ENCODE measurements around the gene KCNH6.

KCNH6 gene

GRCh38 chr17:63490329-63490728 is 32.8 kb upstream of the KCNH6 start:
- no peak overlapping the region for H3K4me3 ChIP-seq (ENCODE audit: low read length)
- no peak for DNase-seq (ENCODE audit: low read depth)
- TF ChIP-seq CTCF (conservative IDR thresholded peaks at IDR 0.05; ENCODE audit: low read length), result no peak

GRCh38 chr17:63490858-63491400 is 32.2 kb upstream of the KCNH6 start:
- no peak for DNase-seq (ENCODE audit: low read depth)
- TF ChIP-seq CTCF (conservative IDR thresholded peaks at IDR 0.05; ENCODE audit: low read length), result no peak
- H3K4me3 ChIP-seq (ENCODE audit: low read length), result no peak overlapping the region

GRCh38 chr17:63491413-63491812 is 31.7 kb upstream of the KCNH6 start:
- TF ChIP-seq CTCF (conservative IDR thresholded peaks at IDR 0.05; ENCODE audit: low read length), result no peak
- no peak for DNase-seq (ENCODE audit: low read depth)
- no peak overlapping the region for H3K4me3 ChIP-seq (ENCODE audit: low read length)

- no peak for TF ChIP-seq CTCF (conservative IDR thresholded peaks at IDR 0.05; ENCODE audit: low read length)
- DNase-seq (ENCODE audit: low read depth), result no peak
- H3K4me3 ChIP-seq (ENCODE audit: low read length), result no peak overlapping the region
These were observed 31.1 kb upstream of the KCNH6 start for GRCh38 chr17:63491977-63492618.

- H3K4me3 ChIP-seq (ENCODE audit: low read length), result no peak overlapping the region
- no peak for DNase-seq (ENCODE audit: low read depth)
- no peak for TF ChIP-seq CTCF (conservative IDR thresholded peaks at IDR 0.05; ENCODE audit: low read length)
These were observed 30.2 kb upstream of the KCNH6 start for GRCh38 chr17:63492940-63493339.

- DNase-seq (ENCODE audit: low read depth), result no peak
- no peak overlapping the region for H3K4me3 ChIP-seq (ENCODE audit: low read length)
- no peak for TF ChIP-seq CTCF (conservative IDR thresholded peaks at IDR 0.05; ENCODE audit: low read length)
These were observed 29.7 kb upstream of the KCNH6 start for GRCh38 chr17:63493411-63493810.

GRCh38 chr17:63494300-63494928 is 28.7 kb upstream of the KCNH6 start:
- TF ChIP-seq CTCF (conservative IDR thresholded peaks at IDR 0.05; ENCODE audit: low read length), result no peak
- no peak overlapping the region for H3K4me3 ChIP-seq (ENCODE audit: low read length)
- no peak for DNase-seq (ENCODE audit: low read depth)
